ENCODE results near the gene NPHP4. TPM values are rescaled to one million over a fixed set of nuclear protein-coding genes. Genes with fewer than 3 reads are reported as not detected.

NPHP4 gene
- total and polyA plus RNA-seq, 12 donors: 2.7 to 13.2 (median 7.3) TPM

- H3K27me3 ChIP-seq: no peaks in the 10 kb centered on the region
- no peaks in the 10 kb centered on the region for H3K4me1 ChIP-seq (replicated peaks in 1 of 2)
- no peaks in the 10 kb centered on the region for H3K36me3 ChIP-seq (replicated peaks in 1 of 2)
- TF ChIP-seq CTCF (IDR thresholded peaks at IDR 0.05) (no peak), POLR2A (IDR thresholded peaks at IDR 0.05) (no peak)
- intact Hi-C loops (cut with DNase I): no loop called here
- no peak for DNase-seq
- no peak overlapping the region for H3K4me3 ChIP-seq
- H3K27ac ChIP-seq: no peak overlapping the region
- H3K9me3 ChIP-seq (replicated peaks in 1 of 3): no peaks in the 10 kb centered on the region
- WGBS, 4 donors: 83 to 94% (median 92%) methylated on average over 6 to 12 of the region's 12 CpGs
Measured at GRCh38 chr1:6013491-6013890, 21.3 kb upstream of the NPHP4 start.

- Histone ChIP-seq H3K4me1 (replicated peaks in 1 of 2) (no peaks in the 10 kb centered on the region), H3K4me3 (no peak overlapping the region), H3K9me3 (replicated peaks in 1 of 3) (no peaks in the 10 kb centered on the region), H3K36me3 (replicated peaks in 1 of 2) (no peaks in the 10 kb centered on the region), H3K27ac (no peak overlapping the region), H3K27me3 (no peaks in the 10 kb centered on the region)
- intact Hi-C loops (cut with DNase I): no loop called here
- WGBS, 4 donors: 90 to 93% (median 91%) methylated on average over 15 to 17 of the region's 17 CpGs
- no peak for DNase-seq
- TF ChIP-seq CTCF (IDR thresholded peaks at IDR 0.05) (no peak), POLR2A (IDR thresholded peaks at IDR 0.05) (no peak)
Measured at GRCh38 chr1:6012529-6013318, 20.5 kb upstream of the NPHP4 start.

GRCh38 chr1:6011946-6012258 lies 19.7 kb upstream of the NPHP4 start:
- Histone ChIP-seq H3K27ac (no peak overlapping the region), H3K4me3 (no peak overlapping the region), H3K4me1 (replicated peaks in 1 of 2) (no peaks in the 10 kb centered on the region), H3K27me3 (no peaks in the 10 kb centered on the region), H3K36me3 (replicated peaks in 1 of 2) (no peaks in the 10 kb centered on the region), H3K9me3 (replicated peaks in 1 of 3) (no peaks in the 10 kb centered on the region)
- no peak for DNase-seq
- intact Hi-C loops (cut with DNase I): no loop called here
- WGBS, 4 donors: 87 to 98% (median 94%) methylated on average over 3 of the region's 3 CpGs
- no peak for TF ChIP-seq POLR2A (IDR thresholded peaks at IDR 0.05)
- no peak for TF ChIP-seq CTCF (IDR thresholded peaks at IDR 0.05)

- Histone ChIP-seq H3K4me3 (no peak overlapping the region), H3K27me3 (no peaks in the 10 kb centered on the region), H3K4me1 (replicated peaks in 1 of 2) (no peaks in the 10 kb centered on the region), H3K9me3 (replicated peaks in 1 of 3) (no peaks in the 10 kb centered on the region), H3K36me3 (replicated peaks in 1 of 2) (no peaks in the 10 kb centered on the region), H3K27ac (no peak overlapping the region)
- no peak for DNase-seq
- WGBS, 4 donors: 87 to 93% (median 90%) methylated on average over 16 to 19 of the region's 19 CpGs
- TF ChIP-seq CTCF (IDR thresholded peaks at IDR 0.05) (no peak), POLR2A (IDR thresholded peaks at IDR 0.05) (no peak)
- intact Hi-C loops (cut with DNase I): no loop called here
Measured at GRCh38 chr1:6011161-6011945, 19.1 kb upstream of the NPHP4 start.
